NCI-H345 (cell line): ENCODE measurements around the gene KIR3DL1.
"Not testable (repeated sequence)": the region's sequence is repeated elsewhere in the genome, so short reads cannot be mapped to it uniquely, and the experiment has no call there.

Experiments used
- DNase-seq: peaks from one replicate; lab custom pipeline; 2025; lab: John Stamatoyannopoulos, UW

Gene KIR3DL1

GRCh38 chr19:54814571-54814970, 1.7 kb upstream of the KIR3DL1 start:
- not testable (repeated sequence) for DNase-seq

GRCh38 chr19:54817670-54818536, 1.6 kb downstream of the KIR3DL1 start:
- DNase-seq: no peak

GRCh38 chr19:54824416-54824815, 8.1 kb downstream of the KIR3DL1 start:
- not testable (repeated sequence) for DNase-seq

- not testable (repeated sequence) for DNase-seq
Measured at GRCh38 chr19:54825326-54825725, 9.1 kb downstream of the KIR3DL1 start.

GRCh38 chr19:54828064-54828463, 11.8 kb downstream of the KIR3DL1 start:
- not testable (repeated sequence) for DNase-seq

GRCh38 chr19:54832496-54832895, 16.2 kb downstream of the KIR3DL1 start, which contains the start of gene KIR2DS4:
TSS of gene KIR2DS4 (plus strand) at chr19:54832676.
- not testable (repeated sequence) for DNase-seq

- not testable (repeated sequence) for DNase-seq
Measured at GRCh38 chr19:54835126-54835525, 18.9 kb downstream of the KIR3DL1 start.

- not testable (repeated sequence) for DNase-seq
Measured at GRCh38 chr19:54837522-54837921, 21.3 kb downstream of the KIR3DL1 start.

GRCh38 chr19:54843171-54843570, 26.9 kb downstream of the KIR3DL1 start:
- DNase-seq: not testable (repeated sequence)

GRCh38 chr19:54850061-54850640, 33.9 kb downstream of the KIR3DL1 start, which contains the start of gene KIR3DL2:
TSS of gene KIR3DL2 (plus strand) at chr19:54850443. CDS start at chr19:54850476, 33 bp downstream.
- not testable (repeated sequence) for DNase-seq

GRCh38 chr19:54850930-54851329, 34.7 kb downstream of the KIR3DL1 start:
- no peak for DNase-seq

- no peak for DNase-seq
Measured at GRCh38 chr19:54851353-54851752, 35.1 kb downstream of the KIR3DL1 start.

- DNase-seq: not testable (repeated sequence)
Measured at GRCh38 chr19:54855241-54855640, 39.0 kb downstream of the KIR3DL1 start.

GRCh38 chr19:54858476-54858875, 42.2 kb downstream of the KIR3DL1 start:
- not testable (repeated sequence) for DNase-seq

GRCh38 chr19:54859421-54859820, 43.2 kb downstream of the KIR3DL1 start:
- DNase-seq: not testable (repeated sequence)

- not testable (repeated sequence) for DNase-seq
Measured at GRCh38 chr19:54863459-54863858, 47.2 kb downstream of the KIR3DL1 start.

- no peak for DNase-seq
Measured at GRCh38 chr19:54871696-54872095, 55.4 kb downstream of the KIR3DL1 start.

GRCh38 chr19:54873990-54874389, 57.7 kb downstream of the KIR3DL1 start, which contains the start of gene FCAR:
TSS of gene FCAR (plus strand) at chr19:54874235. CDS start at chr19:54874290, 55 bp downstream.
- DNase-seq: no peak

GRCh38 chr19:54875506-54875905, 59.2 kb downstream of the KIR3DL1 start:
- DNase-seq: no peak

GRCh38 chr19:54877471-54877870, 61.2 kb downstream of the KIR3DL1 start:
- no peak for DNase-seq
